ENCODE results near the gene MSI1.
"Not testable (repeated sequence)": the region's sequence is repeated elsewhere in the genome, so short reads cannot be mapped to it uniquely, and the experiment has no call there.

MSI1 gene

DNA sequence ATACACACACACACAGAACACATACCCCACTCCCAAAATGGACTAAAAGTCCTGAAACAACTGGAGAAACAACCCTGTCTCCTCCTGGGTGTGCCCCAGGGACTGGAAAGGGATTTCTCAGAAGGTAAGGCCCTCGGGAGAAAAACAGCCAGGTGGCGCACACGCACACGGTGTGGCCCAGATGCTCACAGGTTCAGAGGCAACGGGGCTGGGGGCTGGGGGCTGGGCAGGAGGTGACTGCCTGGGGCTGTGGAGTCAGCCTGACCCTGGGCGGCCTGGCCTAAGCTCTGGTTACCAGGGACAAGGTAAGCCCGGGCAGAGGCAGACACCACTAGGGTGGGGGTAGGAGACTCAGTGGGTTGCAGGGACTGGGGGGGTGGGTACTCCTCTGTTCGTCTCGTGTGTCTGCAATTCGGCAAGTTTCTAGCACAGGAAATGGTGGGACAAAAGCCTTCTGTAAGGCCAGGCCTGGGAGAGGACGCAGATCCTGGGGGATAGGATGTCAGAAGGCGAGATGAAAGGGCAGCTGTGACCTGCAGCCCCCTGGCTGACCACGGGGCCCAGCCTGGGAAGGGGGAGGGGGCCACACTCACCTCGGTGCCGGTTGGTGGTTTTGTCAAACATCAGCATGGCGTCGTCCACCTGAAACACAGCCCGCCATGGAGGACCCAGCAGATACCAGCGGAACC is 10.4 kb downstream of the MSI1 start:
- FAIRE-seq = no peak
- DNase-seq (ENCODE audit: extremely low spot score, insufficient read length, low read depth) = no peak

DNA sequence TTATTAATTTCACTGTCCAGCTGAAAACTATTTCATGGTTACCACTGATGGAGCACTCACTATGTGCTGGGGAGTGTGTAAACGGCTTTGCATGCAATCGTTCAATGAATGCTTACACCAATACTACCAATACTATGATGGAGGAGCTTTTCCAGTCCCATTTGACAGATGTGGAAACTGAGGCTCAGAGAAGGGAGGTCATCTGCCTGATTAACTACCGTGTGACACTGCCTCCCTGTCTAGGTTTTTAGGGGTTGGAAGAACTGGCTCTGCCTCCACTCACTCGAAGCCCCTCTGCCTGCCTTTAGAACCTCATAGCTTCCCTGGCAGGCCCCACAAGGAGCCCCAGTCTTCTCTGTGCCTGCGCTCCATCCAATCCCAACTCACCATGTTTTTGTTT is 11.9 kb downstream of the MSI1 start:
- no peak for DNase-seq (ENCODE audit: extremely low spot score, insufficient read length, low read depth)
- no peak for FAIRE-seq

DNA sequence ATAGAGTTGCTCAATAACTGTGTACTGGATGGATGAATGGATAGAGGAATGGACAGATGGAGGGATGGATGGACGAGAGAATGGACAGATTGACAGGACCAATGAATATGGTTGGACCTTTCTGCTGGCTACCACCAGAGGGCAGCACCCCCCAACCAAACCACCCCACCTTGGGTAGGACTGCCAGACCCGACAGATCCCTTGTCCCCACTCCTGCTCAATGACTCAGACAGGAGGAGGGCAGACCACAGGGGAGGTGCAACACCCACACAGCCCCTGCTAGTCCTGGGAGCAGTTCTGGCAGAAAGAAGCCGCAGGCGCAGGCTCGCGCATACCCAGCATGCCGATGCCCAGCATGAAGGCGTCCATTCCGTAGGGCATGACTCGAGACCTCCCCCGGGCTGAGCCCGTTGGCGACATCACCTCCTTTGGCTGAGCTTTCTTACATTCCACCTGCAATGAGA is 12.4 kb downstream of the MSI1 start:
- FAIRE-seq (peak; percentile 92), DNase-seq (ENCODE audit: extremely low spot score, insufficient read length, low read depth) (peak; percentile 72)

DNA sequence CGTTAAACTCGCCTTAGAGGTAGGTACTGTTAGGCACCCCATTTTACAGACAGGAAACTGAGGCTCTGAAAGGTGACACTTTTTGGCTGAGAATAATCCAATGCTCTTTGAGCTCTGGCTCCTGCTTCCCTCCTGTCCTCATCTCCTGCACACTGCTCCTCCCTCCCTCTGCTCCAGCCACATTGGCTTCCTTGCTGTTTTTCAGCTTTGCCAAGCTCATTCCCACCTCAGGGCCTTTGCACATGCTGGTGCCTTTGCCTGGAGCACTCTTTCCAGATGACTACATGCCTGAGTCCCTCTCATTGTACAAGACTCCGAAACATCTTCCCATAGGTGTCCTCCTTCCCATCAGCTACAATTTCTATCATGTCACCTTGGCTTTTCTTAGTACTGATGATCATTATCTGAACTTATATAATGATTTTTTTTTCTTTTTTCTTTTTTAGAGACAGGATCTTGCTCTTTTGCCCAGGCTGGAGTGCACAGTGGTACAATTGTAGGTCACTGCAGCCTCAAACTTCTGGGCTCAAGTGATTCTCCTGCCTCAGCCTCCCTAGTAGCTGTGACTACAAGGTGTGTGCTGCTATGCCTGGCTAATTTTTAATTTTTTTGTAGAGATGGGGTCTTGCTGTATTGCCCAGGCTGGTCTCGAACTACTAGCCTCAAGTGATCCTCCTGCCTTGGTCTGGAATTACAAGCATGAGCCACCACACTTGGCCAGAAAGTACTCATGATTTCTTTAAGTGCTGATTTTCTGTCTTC is 15.2 kb downstream of the MSI1 start:
- FAIRE-seq = no peak

DNA sequence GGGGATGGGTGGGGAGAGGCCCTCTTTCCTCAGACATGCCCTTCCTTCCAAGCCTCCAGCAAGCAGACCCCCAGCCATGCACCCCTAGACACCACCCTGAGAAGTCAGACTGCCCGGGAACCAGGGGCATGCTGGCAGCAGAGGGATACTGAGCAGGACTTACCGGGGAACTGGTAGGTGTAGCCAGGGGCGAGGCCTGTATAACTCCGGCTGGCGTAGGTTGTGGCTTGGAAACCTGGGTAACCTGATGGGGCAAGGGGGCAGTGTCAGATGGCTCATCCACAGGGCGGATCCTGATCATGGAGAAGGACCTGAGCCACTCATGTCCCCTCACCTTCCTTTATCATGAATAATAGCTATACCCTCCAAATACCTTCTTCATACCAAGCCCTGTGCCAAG is 15.8 kb downstream of the MSI1 start:
- DNase-seq (ENCODE audit: extremely low spot score, insufficient read length, low read depth) (no peak), FAIRE-seq (no peak)

More for the DNA sequence above, 15.2 kb downstream of the MSI1 start:
- no peak for DNase-seq (ENCODE audit: extremely low spot score, insufficient read length, low read depth)

DNA sequence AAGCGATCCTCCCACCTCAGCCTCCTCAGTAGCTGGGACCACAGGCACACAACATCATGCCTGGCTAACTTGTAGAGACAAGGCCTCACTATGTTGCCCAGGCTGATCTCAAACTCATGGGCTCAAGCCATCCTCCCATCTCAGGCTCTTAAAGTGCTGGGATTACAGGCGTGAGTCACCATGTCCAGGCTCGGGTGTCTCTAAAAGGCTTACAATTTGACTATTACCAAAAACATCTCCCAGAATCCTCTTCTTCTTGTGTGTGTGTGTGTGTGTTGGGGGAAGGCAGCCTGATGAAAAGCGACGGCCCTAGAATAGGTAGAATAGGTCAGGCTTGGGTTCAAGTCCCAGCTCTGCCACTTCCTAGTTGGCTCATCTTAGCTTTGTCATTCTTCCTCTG is 16.8 kb downstream of the MSI1 start:
- DNase-seq (ENCODE audit: extremely low spot score, insufficient read length, low read depth) = no peak
- FAIRE-seq = no peak

DNA sequence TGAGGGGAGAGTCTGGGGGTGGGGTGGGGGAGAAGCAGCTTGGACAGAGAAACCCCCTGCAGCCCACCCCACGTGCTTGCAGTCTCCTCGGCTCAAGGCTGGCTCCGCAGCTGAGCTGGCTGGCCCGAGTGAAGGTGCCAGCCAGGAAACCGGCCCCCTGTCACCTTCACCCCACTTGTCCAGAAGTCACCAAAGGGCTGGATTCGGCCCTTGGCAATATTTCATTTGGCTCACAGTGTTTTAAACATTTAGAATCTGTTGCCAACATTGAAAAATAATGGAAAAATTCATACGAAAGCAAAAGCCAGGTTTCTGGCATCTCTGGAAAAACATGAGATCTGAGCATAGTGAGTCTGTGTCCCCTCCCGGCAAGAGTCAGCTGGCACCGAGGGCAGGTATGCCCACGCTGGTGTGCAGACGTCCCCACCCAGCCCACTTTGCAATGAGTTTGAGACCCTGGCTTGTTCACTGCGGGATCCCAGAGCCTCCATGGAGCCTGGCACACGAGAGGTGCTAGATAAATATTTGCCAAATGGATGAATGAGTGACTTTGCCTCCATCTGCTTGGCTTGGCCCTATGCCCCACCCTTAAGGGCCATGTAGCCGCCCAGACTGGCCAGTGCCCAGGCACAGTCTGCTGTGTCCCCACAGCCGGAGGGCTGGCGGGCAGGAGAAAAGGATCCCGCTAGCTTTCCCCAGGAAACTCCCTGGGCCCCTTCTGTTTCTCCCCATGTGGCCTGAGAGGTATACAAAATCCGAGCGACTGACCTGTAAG is 18.2 kb downstream of the MSI1 start:
- FAIRE-seq = no peak
- no peak for DNase-seq (ENCODE audit: extremely low spot score, insufficient read length, low read depth)

DNA sequence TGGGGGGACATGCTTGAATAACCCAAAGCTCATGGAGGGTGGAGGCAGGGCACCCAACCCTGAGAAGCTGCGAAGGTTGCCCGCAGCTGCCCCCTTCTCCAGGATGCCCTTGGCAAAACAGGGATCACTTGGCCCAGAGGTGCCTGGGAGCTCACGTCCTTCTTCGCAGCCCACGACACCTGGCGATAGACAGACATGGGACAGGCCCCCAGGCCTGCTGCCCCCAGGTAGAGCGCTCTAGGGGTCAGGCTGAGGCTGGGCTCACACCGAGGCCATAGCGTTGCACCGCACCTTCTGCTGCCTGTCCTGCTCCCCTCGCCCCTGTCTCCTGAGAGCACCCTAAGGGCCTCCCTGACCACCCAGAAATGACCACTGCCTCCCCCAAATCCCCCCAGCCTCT is 21.2 kb downstream of the MSI1 start:
- DNase-seq (ENCODE audit: extremely low spot score, insufficient read length, low read depth) (no peak), FAIRE-seq (no peak)

DNA sequence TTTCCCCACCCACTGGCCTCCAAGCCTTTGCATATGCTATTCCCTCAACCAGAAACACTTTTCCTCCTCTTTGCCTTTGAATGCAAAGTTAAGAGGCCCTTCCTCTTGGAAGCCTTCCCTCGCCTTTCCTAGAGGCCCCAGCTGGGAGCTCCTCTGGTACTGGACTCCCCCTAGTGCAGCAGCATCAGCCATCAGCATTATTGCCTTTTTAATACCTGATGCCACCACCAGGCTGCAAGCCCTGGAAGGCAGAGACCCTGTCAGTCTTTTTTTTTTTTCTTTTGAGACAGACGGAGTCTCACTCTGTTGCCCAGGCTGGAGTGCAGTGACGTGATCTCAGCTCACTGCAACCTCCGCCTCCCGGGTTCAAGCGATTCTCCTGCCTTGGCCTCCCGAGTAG is 22.3 kb downstream of the MSI1 start:
- no peak for FAIRE-seq
- no peak for DNase-seq (ENCODE audit: extremely low spot score, insufficient read length, low read depth)

DNA sequence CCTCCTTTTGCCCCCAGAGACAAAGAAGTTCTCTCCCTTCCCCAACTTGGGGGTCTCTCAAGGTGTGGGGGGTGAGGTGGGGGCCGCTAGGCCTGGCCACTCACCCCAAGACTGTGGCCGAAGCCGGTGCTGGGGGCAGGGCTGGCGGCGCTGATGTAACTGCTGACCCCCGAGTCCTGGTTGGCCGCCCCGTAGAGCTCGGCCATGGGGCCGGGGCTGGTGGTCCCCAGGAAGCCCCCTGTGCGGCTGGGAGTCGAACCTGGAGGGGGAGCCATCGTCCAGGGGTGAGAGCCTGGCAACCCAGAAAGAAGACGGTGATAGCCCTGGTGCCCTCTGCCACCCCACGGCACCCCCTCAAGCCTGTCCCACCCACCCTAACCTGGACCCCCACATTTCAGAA is 22.9 kb downstream of the MSI1 start:
- FAIRE-seq (no peak), DNase-seq (ENCODE audit: extremely low spot score, insufficient read length, low read depth) (no peak)

DNA sequence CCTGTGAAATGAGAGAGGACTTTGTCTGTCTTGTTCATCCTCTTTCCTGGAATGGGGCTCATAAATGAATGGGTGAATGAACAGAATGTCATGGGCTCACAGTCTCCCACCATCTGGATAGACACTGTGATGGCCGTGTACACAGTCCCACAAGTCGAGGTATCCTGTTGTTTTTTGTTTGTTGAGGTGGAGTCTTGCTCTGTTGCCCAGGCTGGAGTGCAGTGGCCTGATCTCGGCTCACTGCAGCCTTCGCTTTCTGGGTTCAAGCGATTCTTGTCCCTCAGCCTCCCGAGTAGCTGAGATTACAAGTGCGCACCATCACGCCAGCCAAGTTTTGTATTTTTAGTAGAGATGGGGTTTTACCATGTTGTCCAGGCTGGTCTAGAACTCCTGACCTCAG is 25.3 kb downstream of the MSI1 start:
- DNase-seq (ENCODE audit: extremely low spot score, insufficient read length, low read depth) (no peak), FAIRE-seq (no peak)

DNA sequence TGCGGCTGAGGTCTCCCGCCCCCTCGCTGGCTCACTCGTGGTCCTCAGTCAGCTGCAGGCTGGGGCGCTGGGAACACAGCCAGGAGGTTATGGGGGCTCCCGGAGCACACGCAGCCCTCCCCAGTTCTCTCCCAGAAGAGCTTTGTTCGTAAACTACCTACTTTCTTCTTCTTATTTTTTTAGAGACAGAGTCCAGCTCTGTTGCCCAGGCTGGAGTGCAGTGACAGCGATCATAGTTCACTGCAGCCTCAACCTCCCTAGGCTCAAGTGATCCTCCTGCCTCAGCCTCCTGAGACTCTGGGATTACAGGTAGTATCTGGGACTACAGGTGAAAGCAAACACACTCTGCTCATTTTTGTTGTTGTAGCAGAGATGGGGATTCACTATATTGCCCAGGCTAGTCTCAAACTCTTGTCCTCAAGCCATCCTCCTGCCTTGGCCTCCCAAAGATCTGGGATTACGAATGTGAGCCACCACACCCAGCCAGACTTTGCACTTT is 25.9 kb downstream of the MSI1 start:
- FAIRE-seq = no peak
- DNase-seq (ENCODE audit: extremely low spot score, insufficient read length, low read depth) = no peak

DNA sequence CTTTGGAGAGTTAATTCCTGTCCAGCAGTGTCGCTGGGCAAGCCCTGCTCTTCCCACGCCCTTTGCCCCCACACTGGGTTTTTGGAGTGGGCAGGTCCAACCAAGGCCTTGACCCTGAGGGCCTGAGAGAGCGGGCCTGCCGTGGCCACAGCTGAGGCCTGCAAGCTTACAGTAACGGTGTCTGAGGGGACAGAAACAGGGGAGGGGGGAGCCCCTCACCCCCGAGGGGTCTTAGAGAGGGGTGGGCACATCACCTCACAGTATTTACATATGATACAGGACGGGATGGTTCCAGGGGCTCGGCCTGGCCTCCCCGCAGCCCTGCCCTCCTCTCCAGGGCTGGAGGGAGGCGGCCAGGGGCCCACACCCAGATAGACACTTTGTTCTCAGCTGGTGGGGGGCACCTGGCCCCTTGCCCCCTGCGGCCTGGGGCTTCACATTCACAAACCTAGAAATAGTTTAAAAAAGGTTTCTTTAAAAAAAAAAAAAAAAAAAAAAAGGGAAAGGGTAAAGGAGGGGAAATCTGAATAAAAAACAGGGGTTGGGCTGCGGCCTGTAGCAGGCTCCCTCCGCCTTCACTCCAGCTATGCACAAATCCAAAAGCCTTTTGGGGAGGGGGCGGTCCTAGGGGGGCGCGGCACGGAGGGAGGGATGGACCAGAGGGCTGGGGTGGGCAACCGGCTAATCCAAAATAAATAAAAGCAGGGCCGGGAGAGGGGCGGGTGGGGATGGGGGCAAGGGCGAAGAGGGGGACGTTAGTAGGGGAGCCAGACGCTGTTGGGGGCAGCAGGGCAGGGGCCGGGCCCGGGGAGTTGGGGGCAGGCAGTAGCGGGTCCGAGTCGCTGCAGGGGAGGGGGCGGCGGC is 26.6 kb downstream of the MSI1 start:
- no peak for FAIRE-seq

DNA sequence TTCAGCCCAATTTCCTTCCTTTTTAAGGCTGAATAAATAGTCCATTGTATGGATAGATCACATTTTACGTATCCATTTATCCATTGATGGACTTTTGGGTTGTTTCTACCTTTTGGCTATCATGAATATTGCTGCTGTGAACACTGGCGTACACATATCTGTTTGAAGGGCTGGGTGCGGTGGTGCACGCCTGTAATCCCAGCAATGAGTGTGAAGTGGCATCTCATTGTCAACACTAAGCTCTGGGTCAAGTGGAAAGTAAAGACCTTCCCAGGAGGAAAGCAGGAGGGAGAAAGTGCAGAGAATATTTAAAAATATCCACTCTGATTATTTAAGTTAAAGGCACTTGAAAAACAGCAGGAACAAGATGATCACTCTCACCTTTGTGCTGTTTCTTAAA is 29.7 kb downstream of the MSI1 start:
- DNase-seq (ENCODE audit: extremely low spot score, insufficient read length, low read depth) (no peak), FAIRE-seq (no peak)

More for the DNA sequence above, 26.6 kb downstream of the MSI1 start:
- DNase-seq (ENCODE audit: extremely low spot score, insufficient read length, low read depth) = no peak

DNA sequence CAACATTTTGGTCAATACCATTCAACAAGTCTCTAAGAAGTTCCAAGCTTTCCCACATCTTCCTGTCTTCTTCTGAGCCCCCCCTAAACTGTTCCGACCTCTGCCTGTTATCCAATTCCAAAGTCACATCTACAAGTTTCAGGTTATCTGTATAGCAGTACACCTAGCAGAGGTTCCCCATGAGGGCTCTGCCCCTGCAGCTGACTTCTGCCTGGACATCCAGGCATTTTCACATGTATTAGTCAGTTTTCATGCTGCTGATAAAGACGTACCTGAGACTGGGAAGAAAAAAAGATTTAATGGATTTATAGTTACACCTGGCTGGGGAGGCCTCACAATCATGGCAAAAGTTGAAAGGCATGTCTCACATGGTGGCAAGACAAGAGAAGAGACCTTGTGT is 31.2 kb downstream of the MSI1 start:
- FAIRE-seq (no peak), DNase-seq (ENCODE audit: extremely low spot score, insufficient read length, low read depth) (no peak)

DNA sequence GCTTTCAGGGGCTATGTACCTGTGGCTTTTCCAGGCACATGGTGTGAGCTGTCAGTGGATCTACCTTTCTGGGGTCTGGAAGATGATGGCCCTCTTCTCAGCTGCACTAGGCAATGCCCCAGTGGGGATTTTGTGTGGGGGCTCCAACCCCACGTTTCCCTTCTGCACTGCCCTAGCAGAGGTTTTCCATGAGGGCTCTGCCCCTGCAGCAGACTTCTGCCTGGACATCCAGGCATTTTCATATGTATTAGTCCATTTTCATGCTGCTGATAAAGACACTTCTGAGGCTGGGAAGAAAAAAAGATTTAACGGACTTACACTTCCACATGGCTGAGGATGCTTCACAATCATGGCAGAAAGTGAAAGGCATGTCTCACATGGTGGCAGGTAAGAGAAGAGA is 32.6 kb downstream of the MSI1 start:
- not testable (repeated sequence) for FAIRE-seq

DNA sequence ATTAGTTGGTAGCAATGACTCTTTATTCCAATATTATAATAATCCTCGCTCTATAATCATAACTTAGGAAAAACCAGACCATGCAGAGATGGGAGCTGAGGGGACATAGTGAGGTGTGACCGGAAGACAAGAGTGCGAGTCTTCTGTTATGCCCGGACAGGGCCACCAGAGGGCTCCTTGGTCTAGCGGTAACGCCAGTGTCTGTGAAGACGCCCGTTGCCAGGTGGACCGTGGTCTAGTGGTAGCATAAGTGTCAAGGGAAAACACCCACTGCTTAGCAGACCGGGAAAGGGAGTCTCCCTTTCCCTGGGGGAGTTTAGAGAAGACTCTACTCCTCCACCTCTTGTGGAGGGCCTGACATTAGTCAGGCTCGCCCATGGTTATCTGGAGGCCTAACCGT is 33.5 kb downstream of the MSI1 start:
- peak; percentile 83 for FAIRE-seq
- not testable (repeated sequence) for DNase-seq (ENCODE audit: extremely low spot score, insufficient read length, low read depth)

More for the DNA sequence above, 32.6 kb downstream of the MSI1 start:
- not testable (repeated sequence) for DNase-seq (ENCODE audit: extremely low spot score, insufficient read length, low read depth)

DNA sequence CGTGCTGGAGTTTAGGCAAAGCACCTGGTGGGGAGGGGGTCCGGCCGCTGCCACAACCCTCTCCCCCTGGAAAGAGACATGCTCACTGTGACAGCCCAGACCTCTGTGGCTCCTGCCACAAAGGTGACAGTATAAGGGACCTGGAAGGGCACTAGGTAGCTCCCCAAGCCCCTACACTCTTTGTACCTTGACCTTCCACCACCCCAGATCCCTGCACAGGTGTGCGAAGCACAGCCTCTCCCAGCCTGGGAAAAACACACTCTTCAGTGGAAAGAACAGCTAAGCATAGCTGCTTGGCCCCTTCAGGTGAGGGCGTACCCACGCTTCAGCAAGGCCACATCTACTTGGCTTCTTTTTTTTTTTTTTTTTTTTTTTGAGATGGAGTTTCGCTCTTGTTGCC is 36.4 kb downstream of the MSI1 start:
- DNase-seq (ENCODE audit: extremely low spot score, insufficient read length, low read depth) (no peak), FAIRE-seq (no peak)

DNA sequence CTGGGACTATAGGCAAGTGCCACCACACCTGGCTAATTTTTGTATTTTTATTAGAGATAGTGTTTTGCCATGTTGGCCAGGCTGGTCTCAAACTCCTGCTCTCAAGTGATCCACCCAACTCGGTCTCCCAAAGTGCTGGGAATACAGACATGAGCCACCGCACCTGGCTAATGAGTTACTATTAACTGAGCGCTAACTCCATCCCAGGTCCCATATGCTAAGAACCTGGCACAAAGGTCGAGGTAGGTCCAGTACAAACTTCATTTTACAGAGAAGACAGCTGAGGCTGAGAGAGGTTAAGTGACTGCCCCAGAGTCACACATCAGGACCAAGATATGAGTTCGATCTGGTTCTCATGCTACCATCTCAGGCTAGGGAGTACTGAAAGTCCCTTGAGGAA is 36.9 kb downstream of the MSI1 start:
- DNase-seq (ENCODE audit: extremely low spot score, insufficient read length, low read depth) (no peak), FAIRE-seq (no peak)

DNA sequence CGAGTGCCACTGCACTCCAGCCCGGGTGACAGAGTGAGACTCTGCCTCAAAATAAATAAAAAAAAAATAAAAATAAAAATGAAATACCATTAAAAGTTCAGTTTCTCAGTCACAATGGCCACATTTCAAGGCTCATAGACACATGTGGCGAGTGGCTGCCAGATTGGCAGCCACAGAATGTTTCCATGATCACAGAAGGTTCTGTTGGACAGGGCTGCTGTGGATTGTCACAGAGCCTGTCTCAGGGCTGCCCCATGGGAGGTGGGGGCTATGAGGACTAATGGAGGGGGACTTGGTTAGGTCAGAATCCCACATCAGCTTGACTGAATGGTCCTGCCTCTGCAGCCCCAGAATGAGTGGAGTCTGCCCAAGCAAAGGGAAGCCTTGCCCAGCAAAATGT is 37.6 kb downstream of the MSI1 start:
- no peak for DNase-seq (ENCODE audit: extremely low spot score, insufficient read length, low read depth)
- FAIRE-seq = no peak
